Peyer's patch (tissue), 4 donors: Measurements from ENCODE around the gene ONECUT1. TPM values are rescaled to one million over a fixed set of nuclear protein-coding genes. Genes with fewer than 3 reads are reported as not detected.

Experiments
- DNase-seq, 3 donors: peaks; one replicate each; pipeline ENCODE4 v3.0.0-alpha.2; 2017 to 2019
- H3K27ac ChIP-seq, 4 donors: fragments of 200-600 bp; sonication (generic); one replicate each; pipeline ENCODE4 v1.5.1; 2016 to 2019
- H3K27me3 ChIP-seq, 2 donors: fragments of 200-600 bp; sonication (generic); one replicate each; pipeline ENCODE4 v1.5.1; 2019
- H3K36me3 ChIP-seq, 3 donors: fragments of 200-600 bp; sonication (generic); one replicate each; pipeline ENCODE4 v1.5.1; 2016 to 2019
- H3K4me1 ChIP-seq, 4 donors: fragments of 200-600 bp; sonication (generic); one replicate each; pipeline ENCODE4 v1.5.1; 2016 to 2019
- H3K4me3 ChIP-seq, 4 donors: fragments of 200-600 bp; sonication (generic); 1 replicate in 3 of 4; 2 replicates in 1 of 4; pipeline ENCODE4 v1.5.1; 2016 to 2019; ENCODE audit warnings: mild to moderate bottlenecking in 1 of 4
- H3K9me3 ChIP-seq, 4 donors: fragments of 200-600 bp; sonication (generic); one replicate each; pipeline ENCODE4 v1.5.1; 2016 to 2019; ENCODE audit warnings: mild to moderate bottlenecking in 1 of 4
- POLR2A ChIP-seq, 2 donors: fragments of 450-650 bp; IDR thresholded peaks; one replicate each; pipeline ENCODE4 v1.5.1; 2017; ENCODE audit warnings: antibody characterized with exemption in 2 of 2, mild to moderate bottlenecking in 2 of 2, moderate library complexity in 2 of 2
- total RNA-seq, 4 donors: library from RNA; depleted of rRNA; stranded (reverse); fragments of >200 nt; gene quantifications; one replicate each; pipeline ENCODE4 v1.1.0, GENCODE V29; 2016
- TF ChIP-seq, protein P1 (sequence below), 6 experiments: fragments of 450-650 bp in 4 of 6; fragments of 200-600 bp in 2 of 6; sonication (generic) in 1 of 6; IDR thresholded peaks; one replicate each; pipeline ENCODE4 v1.5.1; 2017 to 2019; ENCODE audit warnings: antibody characterized with exemption in 6 of 6, mild to moderate bottlenecking in 3 of 6, moderate library complexity in 1 of 6

Gene ONECUT1
- total RNA-seq, 4 donors from 2014 or later, result not detected

GRCh38 chr15:52735231-52736089 is 54.7 kb downstream of the ONECUT1 start:
- DNase-seq, result peak in 2 of 3 donors; percentile 71 to 83
- H3K27me3 ChIP-seq, result no peaks in the 10 kb centered on the region
- TF ChIP-seq, protein P1, sequence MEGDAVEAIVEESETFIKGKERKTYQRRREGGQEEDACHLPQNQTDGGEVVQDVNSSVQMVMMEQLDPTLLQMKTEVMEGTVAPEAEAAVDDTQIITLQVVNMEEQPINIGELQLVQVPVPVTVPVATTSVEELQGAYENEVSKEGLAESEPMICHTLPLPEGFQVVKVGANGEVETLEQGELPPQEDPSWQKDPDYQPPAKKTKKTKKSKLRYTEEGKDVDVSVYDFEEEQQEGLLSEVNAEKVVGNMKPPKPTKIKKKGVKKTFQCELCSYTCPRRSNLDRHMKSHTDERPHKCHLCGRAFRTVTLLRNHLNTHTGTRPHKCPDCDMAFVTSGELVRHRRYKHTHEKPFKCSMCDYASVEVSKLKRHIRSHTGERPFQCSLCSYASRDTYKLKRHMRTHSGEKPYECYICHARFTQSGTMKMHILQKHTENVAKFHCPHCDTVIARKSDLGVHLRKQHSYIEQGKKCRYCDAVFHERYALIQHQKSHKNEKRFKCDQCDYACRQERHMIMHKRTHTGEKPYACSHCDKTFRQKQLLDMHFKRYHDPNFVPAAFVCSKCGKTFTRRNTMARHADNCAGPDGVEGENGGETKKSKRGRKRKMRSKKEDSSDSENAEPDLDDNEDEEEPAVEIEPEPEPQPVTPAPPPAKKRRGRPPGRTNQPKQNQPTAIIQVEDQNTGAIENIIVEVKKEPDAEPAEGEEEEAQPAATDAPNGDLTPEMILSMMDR (IDR thresholded peaks at IDR 0.05), result peak; percentile 85 to 95 (median 90)
- TF ChIP-seq POLR2A (IDR thresholded peaks at IDR 0.05), result no peak
- no peaks in the 10 kb centered on the region for H3K9me3 ChIP-seq
- no peak overlapping the region for H3K27ac ChIP-seq
- no peak overlapping the region for H3K4me3 ChIP-seq
- no peaks in the 10 kb centered on the region for H3K36me3 ChIP-seq
- H3K4me1 ChIP-seq, result no peaks in the 10 kb centered on the region

- Histone ChIP-seq H3K27me3 (no peaks in the 10 kb centered on the region), H3K36me3 (no peaks in the 10 kb centered on the region), H3K9me3 (no peaks in the 10 kb centered on the region), H3K27ac (no peak overlapping the region), H3K4me1 (peaks cover 0 to 8% (median 2%) of the 10 kb centered on the region in 4 donors), H3K4me3 (no peak overlapping the region)
- no peak for DNase-seq
- TF ChIP-seq, protein P1 (IDR thresholded peaks at IDR 0.05), result no peak
- no peak for TF ChIP-seq POLR2A (IDR thresholded peaks at IDR 0.05)
Measured at GRCh38 chr15:52734329-52734728, 55.8 kb downstream of the ONECUT1 start.

GRCh38 chr15:52733696-52734255 is 56.4 kb downstream of the ONECUT1 start:
- TF ChIP-seq POLR2A (IDR thresholded peaks at IDR 0.05), result no peak
- TF ChIP-seq, protein P1 (IDR thresholded peaks at IDR 0.05), result no peak
- H3K36me3 ChIP-seq, result no peaks in the 10 kb centered on the region
- no peak for DNase-seq
- H3K27ac ChIP-seq, result no peak overlapping the region
- H3K27me3 ChIP-seq, result no peaks in the 10 kb centered on the region
- H3K4me3 ChIP-seq, result no peak overlapping the region
- H3K4me1 ChIP-seq, result peaks cover 0 to 8% (median 2%) of the 10 kb centered on the region in 4 donors
- no peaks in the 10 kb centered on the region for H3K9me3 ChIP-seq

DNA sequence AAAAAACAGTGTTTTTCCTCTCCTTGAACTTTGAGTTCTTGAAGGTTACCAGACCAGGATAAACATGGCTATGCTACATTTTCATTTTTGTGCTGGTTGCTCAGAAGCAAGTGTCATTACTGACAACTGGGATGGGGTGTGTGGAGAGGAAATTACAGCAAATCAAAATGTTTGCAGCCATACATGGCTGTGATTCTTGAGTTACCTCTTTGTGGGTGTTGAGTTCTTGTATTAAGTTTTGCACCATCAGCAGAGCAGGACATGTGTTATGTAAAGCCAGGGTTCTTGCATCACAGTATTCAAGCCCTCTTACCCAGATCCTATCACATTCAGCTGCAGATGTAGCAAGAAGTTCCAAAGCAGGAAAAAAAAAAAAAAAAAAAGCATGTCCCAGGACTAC is 57.0 kb downstream of the ONECUT1 start:
- H3K9me3 ChIP-seq, result no peaks in the 10 kb centered on the region
- peaks cover 0 to 8% (median 2%) of the 10 kb centered on the region in 4 donors for H3K4me1 ChIP-seq
- H3K36me3 ChIP-seq, result no peaks in the 10 kb centered on the region
- H3K4me3 ChIP-seq, result no peak overlapping the region
- TF ChIP-seq, protein P1 (IDR thresholded peaks at IDR 0.05), result no peak
- TF ChIP-seq POLR2A (IDR thresholded peaks at IDR 0.05), result no peak
- no peak for DNase-seq
- H3K27me3 ChIP-seq, result no peaks in the 10 kb centered on the region
- H3K27ac ChIP-seq, result no peak overlapping the region

DNA sequence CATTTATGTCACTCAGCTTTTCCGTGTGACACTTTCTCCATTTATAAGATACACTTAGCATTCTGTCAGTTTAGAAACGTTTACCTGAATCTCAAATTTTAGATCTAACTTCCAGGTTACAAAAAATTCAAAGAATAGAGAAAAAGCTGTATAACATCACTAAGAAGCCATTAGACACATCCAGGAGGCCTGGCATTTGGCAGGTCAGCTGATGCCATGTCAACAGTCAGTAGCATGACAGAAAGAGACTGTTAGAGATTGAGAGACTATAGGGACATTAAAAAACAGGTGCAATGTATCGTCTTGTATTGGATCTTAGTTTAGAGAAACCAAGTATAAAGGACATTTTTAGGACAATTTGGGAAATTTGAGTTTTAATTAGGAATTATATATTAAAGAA is 57.6 kb downstream of the ONECUT1 start:
- no peak for TF ChIP-seq POLR2A (IDR thresholded peaks at IDR 0.05)
- TF ChIP-seq, protein P1 (IDR thresholded peaks at IDR 0.05), result no peak
- no peak overlapping the region for H3K27ac ChIP-seq
- H3K36me3 ChIP-seq, result no peaks in the 10 kb centered on the region

More for the DNA sequence above, 57.6 kb downstream of the ONECUT1 start:
- no peak overlapping the region for H3K4me3 ChIP-seq
- DNase-seq, result no peak
- no peaks in the 10 kb centered on the region for H3K9me3 ChIP-seq
- no peaks in the 10 kb centered on the region for H3K27me3 ChIP-seq
- peaks cover 0 to 8% (median 2%) of the 10 kb centered on the region in 4 donors for H3K4me1 ChIP-seq
